Adrenal gland (tissue), 12 donors: Measurements from ENCODE around the gene WNT7A. TPM values are rescaled to one million over a fixed set of nuclear protein-coding genes. Genes with fewer than 3 reads are reported as not detected.

Experiments used
- DNase-seq, 7 donors: peaks; one replicate each; pipeline ENCODE4 v3.0.0-alpha.2; 2019 to 2020
- H3K27ac ChIP-seq, 5 donors: fragments of 200-600 bp; sonication (generic) in 4 of 5; 1 replicate in 3 of 5; 2 replicates in 2 of 5; pipeline versions ENCODE4 v1.5.1 to v1.8.0; 2016 to 2020; ENCODE audit warnings: mild to moderate bottlenecking in 1 of 5
- H3K27me3 ChIP-seq: fragments of 200-600 bp; 2 replicates; pipeline ENCODE4 v1.8.0; 2021
- H3K36me3 ChIP-seq, 2 donors: fragments of 200-600 bp; replicated peaks in 1 of 2; 1 replicate in 1 of 2; 2 replicates in 1 of 2; pipeline versions ENCODE4 v1.5.1 to v1.8.0; 2018 to 2022
- H3K4me1 ChIP-seq, 2 donors: fragments of 200-600 bp; replicated peaks in 1 of 2; 1 replicate in 1 of 2; 2 replicates in 1 of 2; pipeline versions ENCODE4 v1.5.1 to v1.8.0; 2018 to 2021
- H3K4me3 ChIP-seq, 4 donors: fragments of 200-600 bp; sonication (generic) in 3 of 4; one replicate each; pipeline ENCODE4 v1.5.1; 2016 to 2018
- H3K9me3 ChIP-seq, 3 donors: fragments of 200-600 bp; sonication (generic) in 1 of 3; replicated peaks in 1 of 3; 1 replicate in 2 of 3; 2 replicates in 1 of 3; pipeline versions ENCODE4 v1.5.1 to v1.8.0; 2016 to 2021
- CTCF ChIP-seq, 6 experiments: fragments of 450-650 bp in 4 of 6; fragments of 200-600 bp in 2 of 6; sonication (generic) in 1 of 6; IDR thresholded peaks; 1 replicate in 5 of 6; 2 replicates in 1 of 6; pipeline versions ENCODE4 v1.5.1 to v1.8.0; 2016 to 2021; ENCODE audit warnings: antibody characterized with exemption in 6 of 6, mild to moderate bottlenecking in 2 of 6, moderate library complexity in 1 of 6
- POLR2A ChIP-seq, 2 donors: fragments of 450-650 bp; IDR thresholded peaks; one replicate each; pipeline ENCODE4 v1.6.1; 2017; ENCODE audit warnings: antibody characterized with exemption in 2 of 2, mild to moderate bottlenecking in 2 of 2, moderate library complexity in 1 of 2
- WGBS, 4 donors: extraction: QIAGEN DNeasy Blood & Tissue Kit in 2 of 4; methylation state at CpG; one replicate each; pipeline versions ENCODE4 v1.1.5 to v1.1.7; 2013 to 2017; 5-methylcytosine and 5-hydroxymethylcytosine counted together
- intact Hi-C, 2 donors: fragments of 100-400 bp; cut with DNase I; formaldehyde crosslinking; loops; one replicate each; pipeline versions ENCODE4 v1.14.1 to v1.15.0; 2022 to 2023
- polyA plus RNA-seq, 3 donors: library from polyadenylated mRNA; stranded (reverse); fragments of 200-250 nt in 2 of 3; fragments of 350-450 nt in 1 of 3; fragmentation: Illumina TruSeq in 1 of 3; extraction: RNeasy Lipid Tissue Mini Kit (QIAGEN cat#74804) in 1 of 3; gene quantifications; one replicate each; pipeline ENCODE4 v1.2.3, GENCODE V29; 2013 to 2014
- total RNA-seq, 9 donors: library from RNA; depleted of rRNA in 4 of 9; stranded (reverse); fragments of >200 nt in 4 of 9; fragments of 120-200 nt in 1 of 9; fragmentation: NEBNext Ultra II Directional in 1 of 9; extraction: Animal tissue kit (Norgen Biotek cat#: 25700) in 1 of 9; gene quantifications; one replicate each; pipeline versions ENCODE4 v1.1.0 to v1.2.4, GENCODE V29; 2013 to 2023
- donor health status: healthy with polysubstance abuse.
- donor health status: Bipolar disorder and iron deficiency.
- donor health status: DM: yes; HTN: yes; CAD: no.
- donor health status: DM: no; HTN: no; CAD: no.
- donor health status: DM: no; HTN: no; CAD: no.
- donor health status: DM: yes; HTN: yes; CAD: no.

The WNT7A gene
- total and polyA plus RNA-seq, 12 donors = under 0.01 TPM; not detected in 11

- peaks cover 0 to 19% (median 0%) of the 10 kb centered on the region in 3 donors for H3K9me3 ChIP-seq
- TF ChIP-seq POLR2A (IDR thresholded peaks at IDR 0.05) (no peak), CTCF (IDR thresholded peaks at IDR 0.05) (no peak)
- H3K4me3 ChIP-seq = no peak overlapping the region
- H3K27me3 ChIP-seq = no peaks in the 10 kb centered on the region
- no peak for DNase-seq
- H3K36me3 ChIP-seq = no peaks in the 10 kb centered on the region
- WGBS, 4 donors = 81 to 90% (median 86%) methylated on average over 3 of the region's 3 CpGs
- intact Hi-C loops = no loop called here
- H3K27ac ChIP-seq = no peak overlapping the region
- H3K4me1 ChIP-seq = no peaks in the 10 kb centered on the region
Observed at GRCh38 chr3:13815088-13815683, 64.7 kb downstream of the WNT7A start.

DNA sequence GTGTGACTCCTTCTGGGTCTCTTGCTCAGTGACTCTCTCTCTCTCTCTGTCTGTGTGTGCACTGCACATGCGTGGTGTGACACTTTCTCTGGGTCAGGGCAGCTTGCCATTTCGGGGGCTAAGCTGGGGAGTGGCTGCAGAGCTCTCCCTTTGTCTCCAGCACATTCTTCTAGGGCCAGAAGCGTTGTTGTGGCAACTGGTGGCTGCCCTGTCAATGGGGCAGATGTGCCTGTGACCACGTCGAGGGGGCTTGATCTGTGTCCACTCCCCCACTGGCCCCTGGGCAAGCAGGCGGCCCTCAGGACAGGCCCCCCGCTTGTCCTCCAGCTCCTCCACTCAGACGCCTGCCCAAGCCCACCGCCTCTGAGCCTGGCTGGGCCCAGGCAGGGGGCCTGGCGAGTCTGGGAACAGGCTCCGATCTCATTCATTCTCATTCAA, 67.8 kb downstream of the WNT7A start:
- intact Hi-C loops = no loop called here
- DNase-seq = no peak
- H3K9me3 ChIP-seq = peaks cover 0 to 19% (median 0%) of the 10 kb centered on the region in 3 donors

DNA sequence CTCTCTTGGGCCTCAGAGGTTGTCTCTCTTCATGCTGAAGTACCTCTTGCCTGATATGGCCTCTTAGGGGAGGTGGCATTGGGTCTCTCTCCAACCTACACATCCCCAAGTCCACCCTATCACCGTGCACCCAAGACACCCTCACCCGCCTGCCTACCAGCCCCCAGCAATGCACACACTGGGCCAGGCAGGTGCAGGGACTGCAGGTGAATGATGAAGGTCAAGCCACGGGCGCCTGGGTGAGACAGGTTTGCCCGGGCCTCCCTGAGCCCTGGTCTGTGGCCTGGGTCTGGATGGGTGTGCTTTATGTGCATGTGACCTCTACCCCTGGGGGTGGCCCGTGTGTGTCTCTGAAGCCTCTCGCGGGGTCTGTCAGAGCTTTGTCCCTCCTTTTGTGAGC, 68.3 kb downstream of the WNT7A start:
- no peak for DNase-seq
- H3K9me3 ChIP-seq = peaks cover 0 to 19% (median 0%) of the 10 kb centered on the region in 3 donors
- H3K36me3 ChIP-seq = no peaks in the 10 kb centered on the region
- intact Hi-C loops = no loop called here
- H3K27ac ChIP-seq = no peak overlapping the region
- TF ChIP-seq POLR2A (IDR thresholded peaks at IDR 0.05) (no peak), CTCF (IDR thresholded peaks at IDR 0.05) (no peak)
- H3K4me3 ChIP-seq = no peak overlapping the region
- no peaks in the 10 kb centered on the region for H3K4me1 ChIP-seq
- H3K27me3 ChIP-seq = no peaks in the 10 kb centered on the region
- 42 to 60% (median 58%) methylated on average over 5 to 8 of the region's 8 CpGs; no CpG with 5 or more reads in 1 of the 4 donors for WGBS, 4 donors

More for the DNA sequence above, 67.8 kb downstream of the WNT7A start:
- TF ChIP-seq CTCF (IDR thresholded peaks at IDR 0.05) = no peak
- TF ChIP-seq POLR2A (IDR thresholded peaks at IDR 0.05) = no peak
- Histone ChIP-seq H3K4me1 (no peaks in the 10 kb centered on the region), H3K36me3 (no peaks in the 10 kb centered on the region), H3K4me3 (no peak overlapping the region), H3K27ac (no peak overlapping the region), H3K27me3 (no peaks in the 10 kb centered on the region)
- WGBS, 4 donors = 62 to 66% (median 62%) methylated on average over 6 to 11 of the region's 11 CpGs

GRCh38 chr3:13808550-13808949, 71.3 kb downstream of the WNT7A start:
- Histone ChIP-seq H3K9me3 (no peaks in the 10 kb centered on the region), H3K4me3 (no peak overlapping the region), H3K27ac (no peak overlapping the region), H3K27me3 (no peaks in the 10 kb centered on the region), H3K4me1 (no peaks in the 10 kb centered on the region), H3K36me3 (no peaks in the 10 kb centered on the region)
- WGBS, 4 donors = 75 to 84% (median 81%) methylated on average over 8 of the region's 8 CpGs
- TF ChIP-seq CTCF (IDR thresholded peaks at IDR 0.05) (no peak), POLR2A (IDR thresholded peaks at IDR 0.05) (no peak)
- no peak for DNase-seq
- intact Hi-C loops = no loop called here
